Kidney (tissue), 14 donors: ENCODE data around the gene ADAMTS17. TPM values are rescaled to one million over a fixed set of nuclear protein-coding genes. Genes with fewer than 3 reads are reported as not detected.

Source experiments
- DNase-seq, 5 donors: peaks; one replicate each; pipeline ENCODE4 v3.0.0-alpha.2; 2013 to 2020
- FAIRE-seq: peaks from 2 replicates; lab custom pipeline; 2012; peaks lifted over from hg19 to GRCh38; lab: Jason Lieb, UNC
- H3K27ac ChIP-seq, 2 donors: one replicate each; pipeline ENCODE4 v1.7.0; 2013; ENCODE audit warnings: low read depth in 2 of 2, low read length in 2 of 2, inconsistent platforms in 1 of 2
- H3K27me3 ChIP-seq: one replicate; pipeline ENCODE4 v1.7.1; 2013; ENCODE audit warnings: low read length, inconsistent platforms; ENCODE audit not compliant: control insufficient read depth, insufficient read depth
- H3K36me3 ChIP-seq, 3 donors: one replicate each; pipeline versions ENCODE4 v1.7.0 to v1.7.1; 2013; ENCODE audit warnings: low read length in 3 of 3, control low read depth in 1 of 3, inconsistent platforms in 1 of 3; ENCODE audit not compliant: insufficient read depth in 3 of 3, control insufficient read depth in 2 of 3
- H3K4me1 ChIP-seq, 3 donors: one replicate each; pipeline versions ENCODE4 v1.7.0 to v1.7.1; 2013; ENCODE audit warnings: low read length in 3 of 3, inconsistent platforms in 1 of 3, low read depth in 1 of 3; ENCODE audit not compliant: control insufficient read depth in 2 of 3, insufficient read depth in 2 of 3
- H3K4me3 ChIP-seq, 3 donors: one replicate each; pipeline versions ENCODE4 v1.7.0 to v1.8.1; 2013; ENCODE audit warnings: low read length in 3 of 3, control low read depth in 1 of 3, inconsistent platforms in 1 of 3
- H3K9ac ChIP-seq, 3 donors: one replicate each; pipeline versions ENCODE4 v1.7.0 to v1.7.1; 2013; ENCODE audit warnings: low read length in 3 of 3, control low read depth in 1 of 3, inconsistent platforms in 1 of 3
- H3K9me3 ChIP-seq, 3 donors: one replicate each; pipeline versions ENCODE4 v1.7.0 to v1.7.1; 2013; ENCODE audit warnings: low read length in 3 of 3, control low read depth in 1 of 3, inconsistent platforms in 1 of 3; ENCODE audit not compliant: control insufficient read depth in 2 of 3, insufficient read depth in 1 of 3
- CTCF ChIP-seq: IDR thresholded peaks from 3 replicates; pipeline ENCODE4 v1.5.1; 2012; ENCODE audit warnings: mild to moderate bottlenecking, moderate library complexity, borderline replicate concordance; ENCODE audit not compliant: insufficient read depth; ENCODE audit errors: extremely low read depth
- intact Hi-C: fragments of 100-400 bp; cut with DNase I; formaldehyde crosslinking; loops from one replicate; pipeline ENCODE4 v1.11.1; 2022
- polyA plus RNA-seq: library from polyadenylated mRNA; stranded (reverse); fragments of 350-450 nt; fragmentation: Illumina TruSeq; extraction: RNeasy Lipid Tissue Mini Kit (QIAGEN cat#74804); gene quantifications from one replicate; pipeline ENCODE4 v1.2.3, GENCODE V29; 2014; ENCODE audit warnings: low read depth, low replicate concordance; ENCODE audit not compliant: insufficient read depth
- total RNA-seq: library from RNA; stranded (reverse); fragmentation: NEBNext Ultra II Directional; extraction: Animal tissue kit (Norgen Biotek cat#: 25700); gene quantifications from one replicate; pipeline ENCODE4 v1.2.1, GENCODE V29; 2021
- donor health status: control.
- donor health status: control.
- donor health status: control.
- donor health status: control.
- donor health status: control.
- donor health status: DM: yes; HTN: yes; CAD: no.
- donor health status: Normal renal cell carcinoma (clear cell type).

Gene ADAMTS17
- total and polyA plus RNA-seq, 2 donors from 2014 or later, result 1.7 to 2.2 TPM

GRCh38 chr15:99961011-99961441 lies 380.7 kb downstream of the ADAMTS17 start:
- FAIRE-seq (no peak), DNase-seq (no peak)
- no peaks in the 10 kb centered on the region for H3K36me3 ChIP-seq
- no peak overlapping the region for H3K4me3 ChIP-seq
- intact Hi-C loops, result no loop called here
- H3K27me3 ChIP-seq, result no peaks in the 10 kb centered on the region
- no peaks in the 10 kb centered on the region for H3K4me1 ChIP-seq
- no peak overlapping the region for H3K27ac ChIP-seq
- no peak overlapping the region for H3K9ac ChIP-seq
- TF ChIP-seq CTCF, result peak; percentile 28
- no peaks in the 10 kb centered on the region for H3K9me3 ChIP-seq

GRCh38 chr15:99959326-99959725 lies 382.4 kb downstream of the ADAMTS17 start:
- DNase-seq (no peak), FAIRE-seq (no peak)
- intact Hi-C loops, result no loop called here
- no peak overlapping the region for H3K27ac ChIP-seq
- no peaks in the 10 kb centered on the region for H3K9me3 ChIP-seq
- H3K4me3 ChIP-seq, result no peak overlapping the region
- H3K36me3 ChIP-seq, result no peaks in the 10 kb centered on the region
- H3K27me3 ChIP-seq, result no peaks in the 10 kb centered on the region
- H3K4me1 ChIP-seq, result peaks cover 0 to 3% (median 0%) of the 10 kb centered on the region in 3 donors
- TF ChIP-seq CTCF, result no peak
- no peak overlapping the region for H3K9ac ChIP-seq

- intact Hi-C loops, result no loop called here
- DNase-seq (no peak), FAIRE-seq (no peak)
- Histone ChIP-seq H3K9me3 (no peaks in the 10 kb centered on the region), H3K9ac (no peak overlapping the region), H3K4me1 (peaks cover 0 to 3% (median 0%) of the 10 kb centered on the region in 3 donors), H3K27ac (no peak overlapping the region), H3K36me3 (no peaks in the 10 kb centered on the region), H3K27me3 (no peaks in the 10 kb centered on the region), H3K4me3 (no peak overlapping the region)
- no peak for TF ChIP-seq CTCF
Measured at GRCh38 chr15:99958426-99959097, 383.2 kb downstream of the ADAMTS17 start.
